ENCODE results near the gene AGMO. TPM values are rescaled to one million over a fixed set of nuclear protein-coding genes. Genes with fewer than 3 reads are reported as not detected.

AGMO gene
- total RNA-seq, 3 donors from 2014 or later (not counting 1 experiment from before 2014, with no cell fraction given), result not detected

- no peak for TF ChIP-seq CTCF (IDR thresholded peaks at IDR 0.05)
- no peaks in the 10 kb centered on the region for H3K4me1 ChIP-seq (ENCODE audit: control insufficient read depth, insufficient read depth, low read length)
- no peak overlapping the region for H3K27ac ChIP-seq (ENCODE audit: low read length)
- H3K36me3 ChIP-seq (ENCODE audit: control insufficient read depth, insufficient read depth, low read length), result no peaks in the 10 kb centered on the region
- intact Hi-C loops (cut with micrococcal nuclease), result no loop called here
- H3K27me3 ChIP-seq (ENCODE audit: control insufficient read depth, insufficient read depth, low read length), result no peaks in the 10 kb centered on the region
- Mint-ChIP-seq H3K9me3 (peaks cover 7 to 8% of the 10 kb centered on the region in 2 donors), H3K4me3 (no peak overlapping the region), H3K27ac (no peak overlapping the region), H3K36me3 (no peaks in the 10 kb centered on the region), H3K4me1 (no peaks in the 10 kb centered on the region), H3K27me3 (ENCODE audit: low read depth in 2 of 2) (no peaks in the 10 kb centered on the region)
- DNase-seq (no peak), ATAC-seq (no peak)
- no peaks in the 10 kb centered on the region for H3K9me3 ChIP-seq (ENCODE audit: control insufficient read depth, insufficient read depth, low read length)
- H3K4me3 ChIP-seq (ENCODE audit: low read length), result no peak overlapping the region
- 96% methylated on average over 4 of the region's 5 CpGs for WGBS (ENCODE audit: insufficient coverage)
These were observed 269.7 kb downstream of the AGMO start for GRCh38 chr7:15292138-15292537.

GRCh38 chr7:15291699-15292098 is 270.1 kb downstream of the AGMO start:
- Mint-ChIP-seq H3K9me3 (peaks cover 5% of the 10 kb centered on the region in 2 donors), H3K4me1 (no peaks in the 10 kb centered on the region), H3K36me3 (no peaks in the 10 kb centered on the region), H3K4me3 (no peak overlapping the region), H3K27me3 (ENCODE audit: low read depth in 2 of 2) (no peaks in the 10 kb centered on the region), H3K27ac (no peak overlapping the region)
- Histone ChIP-seq H3K27ac (ENCODE audit: low read length) (no peak overlapping the region), H3K4me3 (ENCODE audit: low read length) (no peak overlapping the region), H3K27me3 (ENCODE audit: control insufficient read depth, insufficient read depth, low read length) (no peaks in the 10 kb centered on the region), H3K36me3 (ENCODE audit: control insufficient read depth, insufficient read depth, low read length) (no peaks in the 10 kb centered on the region), H3K9me3 (ENCODE audit: control insufficient read depth, insufficient read depth, low read length) (no peaks in the 10 kb centered on the region), H3K4me1 (ENCODE audit: control insufficient read depth, insufficient read depth, low read length) (no peaks in the 10 kb centered on the region)
- no peak for TF ChIP-seq CTCF (IDR thresholded peaks at IDR 0.05)
- intact Hi-C loops (cut with micrococcal nuclease), result no loop called here
- ATAC-seq (no peak), DNase-seq (no peak)
- 93% methylated on average over 6 of the region's 6 CpGs for WGBS (ENCODE audit: insufficient coverage)

- Histone ChIP-seq H3K36me3 (ENCODE audit: control insufficient read depth, insufficient read depth, low read length) (no peaks in the 10 kb centered on the region), H3K9me3 (ENCODE audit: control insufficient read depth, insufficient read depth, low read length) (no peaks in the 10 kb centered on the region), H3K4me1 (ENCODE audit: control insufficient read depth, insufficient read depth, low read length) (no peaks in the 10 kb centered on the region), H3K27ac (ENCODE audit: low read length) (no peak overlapping the region), H3K4me3 (ENCODE audit: low read length) (no peak overlapping the region), H3K27me3 (ENCODE audit: control insufficient read depth, insufficient read depth, low read length) (no peaks in the 10 kb centered on the region)
- H3K27ac Mint-ChIP-seq, result no peak overlapping the region
- DNase-seq, result no peak
- H3K4me1 Mint-ChIP-seq, result no peaks in the 10 kb centered on the region
- TF ChIP-seq CTCF (IDR thresholded peaks at IDR 0.05), result no peak
- ATAC-seq, result no peak
- peaks cover 7 to 18% of the 10 kb centered on the region in 2 donors for H3K9me3 Mint-ChIP-seq
- intact Hi-C loops (cut with micrococcal nuclease), result no loop called here
- no CpG with 5 or more reads among the region's 2 CpGs for WGBS (ENCODE audit: insufficient coverage)
- no peak overlapping the region for H3K4me3 Mint-ChIP-seq
- H3K27me3 Mint-ChIP-seq (ENCODE audit: low read depth in 2 of 2), result no peaks in the 10 kb centered on the region
- peaks cover 6% of the 10 kb centered on the region for H3K36me3 Mint-ChIP-seq
These were observed 273.1 kb downstream of the AGMO start for GRCh38 chr7:15288741-15289140.

- ATAC-seq, result no peak
These were observed 277.4 kb downstream of the AGMO start for GRCh38 chr7:15284396-15284795.

More at GRCh38 chr7:15284396-15284795, 277.4 kb downstream of the AGMO start:
- TF ChIP-seq CTCF (IDR thresholded peaks at IDR 0.05), result no peak
- H3K36me3 Mint-ChIP-seq, result peaks cover 15% of the 10 kb centered on the region
- H3K4me1 Mint-ChIP-seq, result no peaks in the 10 kb centered on the region
- Histone ChIP-seq H3K27ac (ENCODE audit: low read length) (no peak overlapping the region), H3K4me3 (ENCODE audit: low read length) (no peak overlapping the region), H3K36me3 (ENCODE audit: control insufficient read depth, insufficient read depth, low read length) (no peaks in the 10 kb centered on the region), H3K4me1 (ENCODE audit: control insufficient read depth, insufficient read depth, low read length) (no peaks in the 10 kb centered on the region), H3K9me3 (ENCODE audit: control insufficient read depth, insufficient read depth, low read length) (peaks cover 21% of the 10 kb centered on the region), H3K27me3 (ENCODE audit: control insufficient read depth, insufficient read depth, low read length) (no peaks in the 10 kb centered on the region)
- intact Hi-C loops (cut with micrococcal nuclease), result no loop called here
- no peak overlapping the region for H3K27ac Mint-ChIP-seq
- H3K27me3 Mint-ChIP-seq (ENCODE audit: low read depth in 2 of 2), result no peaks in the 10 kb centered on the region
- peaks cover 8 to 27% of the 10 kb centered on the region in 2 donors for H3K9me3 Mint-ChIP-seq
- WGBS (ENCODE audit: insufficient coverage), result 58% methylated on average over 1 of the region's 1 CpG
- DNase-seq, result no peak
- H3K4me3 Mint-ChIP-seq, result no peak overlapping the region

Measured in natural killer cell (primary cell).